NCI-H1694 (cell line): ENCODE results near the gene GATA1.

Experiments used
- DNase-seq: peaks from one replicate; lab custom pipeline; 2025; lab: John Stamatoyannopoulos, UW

GATA1 gene

DNA sequence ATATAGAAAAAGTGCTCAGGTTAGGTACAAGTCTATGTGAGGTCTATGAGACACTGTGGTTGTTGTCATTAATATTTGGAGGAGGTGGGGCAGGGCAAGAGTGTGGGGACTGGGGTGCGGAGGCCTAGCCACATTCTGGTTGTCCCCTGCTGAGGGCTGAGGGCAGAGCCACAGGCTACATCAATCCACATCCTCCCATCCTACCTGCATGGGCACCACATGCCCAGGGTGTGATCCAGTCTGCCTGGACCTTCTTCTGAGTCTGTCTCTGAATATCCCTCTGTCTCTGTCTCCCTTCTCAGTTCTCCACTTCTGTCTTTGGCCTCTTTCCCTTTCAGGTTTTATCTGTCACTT, 1.2 kb upstream of the GATA1 start:
- DNase-seq = no peak

DNA sequence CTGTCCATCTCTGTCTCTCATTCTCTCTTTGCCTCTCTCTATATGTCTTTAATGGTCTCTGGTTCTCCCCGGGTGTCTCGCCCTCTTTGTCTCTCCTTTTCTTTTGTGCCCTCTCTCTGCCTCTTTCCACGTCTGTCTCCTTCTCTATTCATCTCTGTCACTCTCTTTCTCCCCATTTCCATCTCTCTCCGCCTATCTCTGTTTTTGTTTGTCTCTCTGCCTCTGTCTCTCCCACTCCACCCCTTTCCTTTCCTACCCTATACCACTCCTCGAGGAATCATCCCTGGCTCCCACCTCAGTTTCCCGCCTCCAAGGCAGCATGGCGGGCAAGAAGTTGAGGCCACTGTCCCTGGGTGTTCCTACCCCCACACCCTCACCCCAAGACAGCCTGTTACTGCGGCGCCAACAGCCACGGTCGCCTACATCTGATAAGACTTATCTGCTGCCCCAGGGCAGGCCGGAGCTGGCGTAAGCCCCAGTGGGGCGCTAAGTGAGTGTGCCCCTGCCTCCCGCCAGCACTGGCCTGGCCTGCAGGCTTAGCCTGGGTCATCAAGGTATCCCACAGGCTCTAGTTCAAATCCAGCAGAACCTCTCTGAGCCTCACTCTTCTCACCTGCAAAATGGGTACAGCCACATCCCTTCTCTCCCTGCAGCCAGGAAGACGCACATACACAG, 713 bp upstream of the GATA1 start:
- no peak for DNase-seq

DNA sequence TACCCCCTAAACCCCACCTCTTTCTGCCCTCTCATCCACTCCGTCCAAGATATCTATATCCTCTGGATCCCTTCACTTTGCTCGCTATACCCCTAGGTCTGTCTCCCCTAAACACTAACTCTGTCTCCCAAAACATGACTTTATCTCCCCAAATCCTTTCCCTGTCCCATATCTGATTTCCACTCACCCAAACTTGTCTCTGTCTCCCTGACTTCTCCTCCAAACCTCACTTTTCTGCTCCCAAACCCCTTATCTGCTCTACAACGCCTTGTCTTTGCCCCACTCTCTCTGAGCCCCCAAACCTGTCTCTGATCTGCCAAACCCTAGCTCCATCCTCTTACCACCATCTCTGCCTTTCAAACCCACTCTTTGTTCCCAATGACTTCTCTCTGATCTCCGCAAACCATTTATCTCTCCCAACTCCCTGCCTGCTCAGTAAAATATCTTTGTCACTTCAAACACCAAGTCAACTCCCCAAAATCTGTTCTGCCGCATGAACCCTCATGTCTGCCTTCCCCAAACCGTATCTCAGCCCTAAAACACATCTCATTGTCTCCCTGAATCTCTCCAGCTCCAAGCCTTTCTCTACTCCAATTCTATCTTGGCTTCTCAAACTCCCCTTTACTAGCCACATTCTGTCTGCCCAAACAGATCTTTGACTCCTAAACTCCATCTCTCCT, 575 bp downstream of the GATA1 start:
- no peak for DNase-seq

DNA sequence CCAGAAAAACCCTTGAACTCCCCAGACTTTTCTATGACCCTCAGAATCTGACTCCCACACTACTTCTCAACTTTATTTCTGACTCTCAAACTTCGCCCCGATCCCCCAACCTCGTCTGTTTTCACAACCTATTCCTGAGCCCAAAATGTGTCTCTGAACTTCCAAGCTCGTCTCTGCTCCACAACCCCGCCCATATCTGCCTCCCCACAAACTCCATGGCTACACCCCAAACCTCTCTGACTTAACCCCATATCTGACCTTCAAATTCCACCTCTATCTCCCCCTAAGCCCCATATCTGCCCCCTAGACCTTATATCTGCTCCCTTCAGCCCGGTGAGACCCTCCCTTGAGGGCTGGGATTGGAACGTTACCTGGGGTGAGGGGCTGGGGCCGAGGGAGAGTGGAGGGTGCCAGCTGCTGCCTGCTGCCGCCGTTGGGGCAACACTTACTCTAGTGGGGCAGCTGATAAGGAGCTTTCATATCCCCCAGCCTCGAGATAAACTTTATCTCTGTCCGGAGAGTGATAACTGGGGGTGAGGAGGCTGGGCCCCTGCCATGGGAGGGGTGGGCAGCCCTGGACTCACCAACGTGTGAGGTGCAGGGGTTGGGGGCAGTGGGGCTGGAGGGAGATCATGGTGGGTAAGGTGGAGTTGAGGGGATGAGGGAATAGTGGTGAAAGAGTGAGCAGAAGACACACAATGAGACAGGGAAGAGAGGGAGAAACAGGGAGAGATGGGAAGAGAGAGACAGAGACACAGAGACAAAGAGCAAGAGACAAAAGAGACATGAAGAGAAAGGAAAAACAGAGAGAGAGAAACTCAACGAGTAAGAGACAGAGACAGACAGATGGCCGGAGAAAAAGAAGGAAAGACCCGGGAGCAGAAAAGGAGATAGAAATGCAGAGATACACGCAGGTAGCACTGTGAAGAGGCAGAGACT, 1.4 kb downstream of the GATA1 start:
- no peak for DNase-seq

DNA sequence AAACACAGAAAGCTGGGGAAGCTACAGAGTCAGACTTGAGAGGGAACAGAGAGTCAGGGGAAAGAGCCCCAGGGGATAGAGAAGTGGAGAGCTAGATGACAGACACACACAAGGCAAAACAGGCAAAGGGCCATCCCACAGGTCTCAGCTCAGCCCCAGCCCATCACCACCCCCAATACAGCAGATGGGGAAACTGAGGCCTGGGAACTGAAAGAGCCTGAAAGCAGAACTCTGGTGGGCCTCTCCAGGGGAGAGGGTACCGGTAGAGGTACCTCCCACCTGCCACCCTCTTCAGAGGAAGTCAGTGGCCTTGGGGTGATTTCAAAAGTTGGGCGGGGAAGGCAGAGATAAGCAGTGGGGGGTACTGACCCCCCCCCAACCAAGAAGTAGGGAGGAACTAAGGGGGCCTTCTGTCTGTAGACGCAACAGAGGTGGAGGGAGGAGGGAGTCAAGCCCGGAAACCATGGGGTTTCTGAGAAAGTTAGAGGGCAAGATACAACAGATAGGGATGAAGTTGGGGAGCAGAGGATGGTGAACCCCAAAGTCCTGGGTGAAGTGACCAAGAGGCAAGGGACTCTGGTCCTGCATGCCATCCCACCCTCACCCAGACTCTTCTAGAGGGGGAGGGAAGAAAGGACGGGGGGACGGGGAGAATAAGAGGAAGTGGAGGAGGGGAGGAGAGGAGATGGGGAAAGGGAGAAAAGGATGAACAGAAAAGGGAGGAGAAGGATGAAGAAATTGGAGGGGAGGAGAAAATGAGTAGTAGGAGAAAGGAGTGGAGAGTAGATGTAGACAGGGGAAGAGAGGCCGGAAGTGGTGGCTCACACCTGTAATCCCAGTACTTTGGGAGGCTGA, 3.2 kb downstream of the GATA1 start:
- no peak for DNase-seq

DNA sequence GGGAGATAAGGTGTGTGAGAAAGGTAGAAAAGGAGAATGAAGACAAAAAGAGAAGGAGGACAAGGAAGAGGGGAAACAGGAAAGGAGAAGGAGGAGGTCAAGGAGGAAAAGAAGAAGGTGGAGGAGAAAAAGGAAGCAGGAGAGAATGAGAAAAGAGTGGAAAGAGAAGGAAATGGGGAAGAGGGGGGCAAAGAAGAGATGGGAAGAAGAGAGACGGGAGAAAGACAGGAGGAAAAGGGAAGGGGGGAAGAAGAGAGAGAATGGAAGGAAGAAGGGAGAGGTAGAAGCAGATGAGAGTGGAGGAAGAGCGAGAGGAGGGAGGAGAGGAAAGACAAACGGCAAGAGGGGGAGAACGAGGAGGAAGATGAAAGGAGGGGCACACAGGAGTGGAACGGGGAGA, 4.1 kb downstream of the GATA1 start:
- no peak for DNase-seq

DNA sequence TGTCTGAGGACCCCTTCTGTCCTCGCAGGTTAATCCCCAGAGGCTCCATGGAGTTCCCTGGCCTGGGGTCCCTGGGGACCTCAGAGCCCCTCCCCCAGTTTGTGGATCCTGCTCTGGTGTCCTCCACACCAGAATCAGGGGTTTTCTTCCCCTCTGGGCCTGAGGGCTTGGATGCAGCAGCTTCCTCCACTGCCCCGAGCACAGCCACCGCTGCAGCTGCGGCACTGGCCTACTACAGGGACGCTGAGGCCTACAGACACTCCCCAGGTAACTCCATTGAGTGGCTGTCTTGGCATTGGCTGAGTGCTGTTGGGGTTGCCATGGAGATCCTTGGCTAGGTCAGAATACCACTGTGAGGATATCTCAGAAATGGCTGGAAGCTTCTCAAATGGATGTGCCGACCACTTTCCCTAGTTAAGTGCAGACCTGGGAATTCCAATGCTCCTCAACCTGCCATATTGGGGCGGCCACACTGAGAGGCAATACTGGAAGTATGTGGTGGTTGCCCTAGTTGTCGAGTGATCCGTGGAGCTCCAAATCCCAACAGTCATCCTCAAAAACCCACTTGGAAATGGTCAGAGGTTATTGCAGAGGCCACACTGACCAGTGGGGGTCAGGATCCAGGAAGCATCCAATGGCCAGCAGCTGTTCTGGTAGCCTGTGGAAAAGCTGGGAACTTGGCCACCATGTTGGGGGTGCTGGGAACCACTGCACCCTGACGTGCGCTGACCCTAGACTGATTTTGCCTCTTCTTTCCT, 4.9 kb downstream of the GATA1 start:
- no peak for DNase-seq

DNA sequence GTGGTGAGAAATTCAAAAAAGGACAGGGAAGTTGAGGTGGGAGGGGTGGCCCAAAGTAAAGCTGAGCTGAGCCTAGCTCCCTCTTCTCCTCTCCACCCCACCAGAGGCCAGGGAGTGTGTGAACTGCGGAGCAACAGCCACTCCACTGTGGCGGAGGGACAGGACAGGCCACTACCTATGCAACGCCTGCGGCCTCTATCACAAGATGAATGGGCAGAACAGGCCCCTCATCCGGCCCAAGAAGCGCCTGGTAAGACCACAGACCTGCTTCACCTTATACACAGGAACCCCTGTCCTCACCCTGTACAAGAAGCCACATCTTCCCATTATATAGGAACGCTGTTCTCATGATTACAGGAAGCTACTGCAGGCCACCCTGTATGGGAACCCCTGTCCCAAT, 5.8 kb downstream of the GATA1 start:
- DNase-seq = no peak

DNA sequence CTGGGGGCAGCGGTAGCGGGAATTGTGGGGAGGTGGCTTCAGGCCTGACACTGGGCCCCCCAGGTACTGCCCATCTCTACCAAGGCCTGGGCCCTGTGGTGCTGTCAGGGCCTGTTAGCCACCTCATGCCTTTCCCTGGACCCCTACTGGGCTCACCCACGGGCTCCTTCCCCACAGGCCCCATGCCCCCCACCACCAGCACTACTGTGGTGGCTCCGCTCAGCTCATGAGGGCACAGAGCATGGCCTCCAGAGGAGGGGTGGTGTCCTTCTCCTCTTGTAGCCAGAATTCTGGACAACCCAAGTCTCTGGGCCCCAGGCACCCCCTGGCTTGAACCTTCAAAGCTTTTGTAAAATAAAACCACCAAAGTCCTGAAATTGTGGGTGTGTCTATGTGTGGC, 7.5 kb downstream of the GATA1 start:
- DNase-seq = no peak

DNA sequence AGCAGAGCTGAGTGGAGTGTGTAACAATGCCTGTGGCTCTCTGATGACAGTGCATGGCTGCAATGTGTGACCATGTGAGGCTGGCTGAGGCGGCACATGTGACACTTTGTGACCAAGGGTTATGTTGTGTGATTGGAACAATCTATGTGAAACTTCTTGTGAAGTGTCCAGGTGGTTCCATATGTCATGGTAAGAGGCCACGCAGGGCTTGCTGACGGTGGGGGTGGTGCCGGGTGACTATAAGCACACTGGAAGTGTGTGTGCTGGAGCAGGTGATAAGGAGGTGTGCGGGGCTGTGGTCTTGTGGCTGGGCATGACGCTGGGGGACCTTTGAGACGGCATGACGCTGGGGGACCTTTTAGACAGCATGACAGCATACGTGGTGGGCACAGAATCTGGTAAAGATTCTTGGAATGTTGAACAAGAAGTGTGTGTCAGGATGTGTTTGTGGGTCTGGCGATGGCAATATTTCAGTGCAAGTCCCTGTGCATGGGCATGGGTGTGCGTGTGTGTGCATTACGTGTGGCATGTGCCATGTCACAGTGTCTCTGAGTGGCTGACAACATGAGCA, 8.0 kb downstream of the GATA1 start:
- DNase-seq = no peak

DNA sequence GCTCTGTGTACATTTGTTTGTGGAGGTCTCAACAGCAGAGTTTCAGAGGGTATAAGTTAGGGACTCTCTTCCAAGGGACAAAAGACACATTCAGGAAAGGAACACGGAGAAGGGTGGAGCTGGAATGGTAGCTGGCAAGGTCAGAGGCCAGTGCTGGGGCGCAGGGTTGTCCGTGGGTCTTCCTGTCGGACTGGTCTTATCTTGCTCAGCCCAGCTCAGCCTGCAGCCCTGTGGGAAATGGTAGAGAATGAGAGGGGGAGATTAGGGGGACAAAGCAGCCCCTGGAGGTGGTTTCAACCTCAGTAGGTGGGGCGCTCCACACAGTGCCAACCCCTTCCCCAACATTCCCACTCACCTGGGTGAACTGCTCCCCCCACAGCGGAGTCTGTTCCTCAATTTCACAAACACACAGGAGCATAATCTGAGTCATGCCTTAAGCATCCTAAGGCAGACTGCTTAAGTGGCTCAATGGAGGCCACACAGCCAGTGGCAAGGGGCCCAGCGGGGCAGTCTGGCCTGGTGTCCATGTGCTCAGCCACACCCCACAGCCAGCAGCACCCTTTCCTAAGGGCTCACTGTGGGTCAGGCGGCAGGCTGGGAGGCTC, 8.6 kb downstream of the GATA1 start:
- no peak for DNase-seq

DNA sequence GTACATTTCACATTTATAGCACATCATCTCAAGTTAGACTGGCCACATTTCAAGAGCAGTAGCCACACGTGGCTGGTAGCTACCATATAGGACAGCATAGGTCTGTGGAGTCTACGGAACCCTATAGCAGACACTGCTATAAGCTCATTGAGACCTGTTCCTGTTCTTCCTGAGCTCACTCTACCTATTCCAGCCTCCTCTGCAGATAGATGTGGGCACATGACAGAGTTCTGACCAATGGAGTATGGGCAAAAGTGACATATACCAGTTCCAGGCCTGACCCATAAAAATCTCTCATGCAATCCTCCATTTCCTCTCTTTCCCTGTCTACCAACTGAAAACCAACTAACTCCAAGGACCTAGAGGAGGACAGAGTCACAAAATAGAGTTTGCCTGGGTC, 11.9 kb downstream of the GATA1 start:
- no peak for DNase-seq

DNA sequence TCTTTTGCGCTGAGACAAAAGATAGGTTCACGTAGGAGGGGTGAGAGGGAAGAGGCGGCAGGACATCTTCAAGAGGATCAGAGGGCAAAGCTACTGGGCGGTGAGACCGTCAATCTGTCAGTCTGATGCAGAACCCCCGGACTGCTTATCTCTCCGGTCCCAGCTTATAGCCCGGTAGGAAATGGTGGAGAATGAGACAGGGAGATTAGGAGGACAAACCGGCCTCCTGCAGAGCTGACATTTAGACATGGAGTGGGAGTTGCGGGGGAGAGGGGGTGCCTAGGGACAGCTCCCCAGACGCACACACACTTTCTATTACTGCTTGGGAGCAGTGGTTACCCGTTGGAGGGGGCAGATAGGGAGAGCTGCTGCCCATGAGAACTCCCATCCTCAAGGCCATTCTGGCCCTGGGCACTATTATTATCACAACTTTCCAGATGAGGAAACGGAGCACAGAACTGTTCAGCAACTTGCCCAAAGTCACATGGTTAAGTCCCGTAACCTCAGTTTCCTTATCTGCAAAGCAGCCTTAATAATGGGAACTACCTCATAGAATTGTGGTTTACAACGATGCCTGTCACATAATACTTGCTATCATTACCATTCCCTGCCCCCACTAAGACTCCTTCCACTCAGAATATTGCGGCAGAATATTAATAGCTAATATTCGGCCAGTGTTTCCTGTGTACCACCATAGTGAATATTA, 14.3 kb downstream of the GATA1 start:
- no peak for DNase-seq

DNA sequence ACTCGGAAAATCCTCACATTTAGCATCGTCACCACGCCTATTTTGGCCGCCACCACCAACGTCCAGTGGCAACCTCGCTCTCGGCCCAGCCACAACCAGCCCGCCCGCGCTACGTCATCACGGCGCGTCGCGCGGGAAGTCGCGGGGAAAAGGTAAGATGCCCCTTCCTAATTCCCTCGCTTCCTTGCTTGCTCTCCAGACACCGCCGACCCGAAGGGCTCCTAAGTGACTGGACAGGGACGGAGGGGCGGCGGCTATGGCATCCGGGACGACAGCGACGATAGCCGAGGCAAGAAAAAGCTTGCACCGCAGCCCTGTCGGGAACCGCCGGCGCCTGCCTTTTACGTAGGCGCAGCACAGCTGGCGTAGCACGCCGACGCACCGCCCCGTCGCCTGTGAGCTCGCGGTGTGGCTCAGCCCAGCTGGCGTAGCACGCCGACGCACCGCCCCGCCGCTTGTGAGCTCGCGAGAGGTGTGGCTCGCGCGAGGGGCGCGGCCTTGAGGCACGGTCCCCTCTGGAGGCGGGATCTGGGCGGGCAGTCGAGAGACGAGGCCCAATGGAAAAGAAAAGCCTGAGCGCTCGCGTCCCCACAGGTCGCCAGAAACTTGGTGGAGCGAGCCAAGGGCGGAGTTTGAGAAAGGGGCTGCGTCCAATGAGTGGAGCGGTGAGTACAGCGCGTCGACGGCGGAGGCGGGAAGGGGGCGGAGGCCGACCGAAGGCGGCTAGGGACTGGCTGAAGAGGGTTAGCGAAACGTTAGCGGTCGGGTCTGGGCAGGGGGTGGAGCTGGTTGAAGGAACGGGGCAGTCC, 15.1 kb downstream of the GATA1 start, which contains the start of gene HDAC6:
Gene HDAC6, plus strand, starts transcription at position 788 of the 809 bp plus-strand sequence. CDS start 626 bp downstream, outside the sequence.
- DNase-seq = peak; percentile 97

DNA sequence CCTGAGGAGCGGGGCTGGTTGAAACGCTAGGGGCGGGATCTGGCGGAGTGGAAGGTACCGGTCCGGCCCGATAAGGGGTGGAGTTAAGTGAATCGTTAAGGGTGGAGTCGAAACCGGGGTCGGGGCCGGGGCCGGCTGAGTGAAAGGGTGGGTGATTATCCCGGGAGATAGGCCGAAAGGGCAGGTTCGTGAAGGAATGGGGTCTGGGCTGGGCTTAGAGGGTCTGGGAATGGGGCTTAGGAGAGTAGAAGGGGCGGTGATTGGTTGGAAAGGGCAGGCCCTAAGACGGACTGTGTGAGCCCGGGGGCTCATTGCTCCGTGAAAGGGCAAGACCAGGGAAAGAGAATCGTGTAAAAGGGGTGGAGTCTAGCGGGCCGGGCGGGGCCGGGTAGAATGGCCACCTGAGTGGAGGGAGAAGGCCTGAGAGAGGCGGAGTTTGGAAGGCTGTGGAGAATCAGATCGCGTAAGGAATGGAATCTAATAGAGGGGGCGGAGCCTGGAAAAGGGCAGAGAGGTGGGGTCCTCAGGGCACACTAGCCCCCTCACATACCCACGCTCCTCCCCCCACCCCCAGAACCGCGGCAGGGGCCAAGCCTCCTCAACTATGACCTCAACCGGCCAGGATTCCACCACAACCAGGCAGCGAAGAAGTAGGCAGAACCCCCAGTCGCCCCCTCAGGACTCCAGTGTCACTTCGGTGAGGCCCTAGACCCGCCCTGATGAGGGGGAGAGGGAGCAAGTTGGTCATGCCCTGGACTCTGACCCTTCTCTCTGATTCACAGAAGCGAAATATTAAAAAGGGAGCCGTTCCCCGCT, 15.9 kb downstream of the GATA1 start:
- peak; percentile 85 for DNase-seq

DNA sequence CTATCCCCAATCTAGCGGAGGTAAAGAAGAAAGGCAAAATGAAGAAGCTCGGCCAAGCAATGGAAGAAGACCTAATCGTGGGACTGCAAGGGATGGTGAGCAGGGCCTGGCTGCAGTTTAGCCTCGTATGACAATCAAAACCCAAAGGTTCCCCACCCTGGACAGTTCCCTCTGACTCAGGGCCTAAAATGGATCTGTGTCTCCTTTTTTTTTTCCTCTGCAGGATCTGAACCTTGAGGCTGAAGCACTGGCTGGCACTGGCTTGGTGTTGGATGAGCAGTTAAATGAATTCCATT, 16.5 kb downstream of the GATA1 start:
- DNase-seq = no peak

DNA sequence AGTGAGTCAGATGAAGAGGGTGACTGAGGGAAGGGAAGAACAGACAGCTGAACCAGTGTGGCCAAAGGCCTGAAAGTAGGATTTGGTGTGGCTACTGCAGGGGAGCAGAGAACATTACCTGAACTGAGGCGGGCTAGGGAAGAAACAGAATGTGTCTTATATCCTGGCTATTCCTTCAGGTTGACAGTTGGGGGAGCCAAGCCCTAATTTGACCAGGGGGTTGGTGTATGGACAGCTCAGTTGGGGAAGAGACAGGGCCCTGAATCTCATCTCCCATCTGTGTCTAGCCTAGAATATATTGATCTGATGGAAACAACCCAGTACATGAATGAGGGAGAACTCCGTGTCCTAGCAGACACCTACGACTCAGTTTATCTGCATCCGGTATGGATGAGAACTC, 19.7 kb downstream of the GATA1 start:
- DNase-seq = no peak

DNA sequence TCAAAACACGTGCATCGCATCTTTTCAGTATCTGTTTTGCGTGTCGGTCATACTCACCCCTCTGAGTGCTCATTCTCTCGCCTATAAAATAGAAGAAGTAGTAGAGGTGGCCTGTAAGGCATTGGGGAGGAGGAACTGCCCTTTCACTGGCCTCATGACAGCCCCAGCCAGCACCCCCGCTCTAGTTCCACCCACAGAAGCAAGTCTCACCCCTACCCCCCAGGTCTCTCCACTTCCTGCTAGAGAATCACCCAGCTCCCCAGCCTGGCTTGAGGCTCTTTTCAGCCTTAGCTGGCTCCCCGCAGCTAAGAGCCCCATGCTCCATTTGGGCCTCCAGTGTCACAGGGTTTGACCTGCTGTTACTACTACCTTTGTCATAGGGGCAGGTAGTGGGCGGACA, 27.3 kb downstream of the GATA1 start:
- DNase-seq = no peak
